ES-I3 (cell line): ENCODE measurements around the gene TWF1.
"Not testable (repeated sequence)": the region's sequence is repeated elsewhere in the genome, so short reads cannot be mapped to it uniquely, and the experiment has no call there.

ENCODE experiments used
- H3K36me3 ChIP-seq: 2 replicates; pipeline ENCODE4 v1.6.1; 2013; ENCODE audit warnings: mild to moderate bottlenecking, low read length, control low read depth, moderate library complexity; ENCODE audit not compliant: insufficient read depth
- H3K4me1 ChIP-seq: 2 replicates; pipeline ENCODE4 v1.6.1; 2013; ENCODE audit warnings: mild to moderate bottlenecking, control low read depth, low read length; ENCODE audit not compliant: insufficient read depth
- H3K9ac ChIP-seq: 2 replicates; pipeline ENCODE4 v1.6.1; 2013; ENCODE audit warnings: low read depth, mild to moderate bottlenecking, low read length, moderate library complexity
- H3K9me3 ChIP-seq: 2 replicates; pipeline ENCODE4 v1.6.1; 2013; ENCODE audit warnings: mild to moderate bottlenecking, low read length, moderate library complexity; ENCODE audit not compliant: control insufficient read depth, insufficient read depth

TWF1 gene

DNA sequence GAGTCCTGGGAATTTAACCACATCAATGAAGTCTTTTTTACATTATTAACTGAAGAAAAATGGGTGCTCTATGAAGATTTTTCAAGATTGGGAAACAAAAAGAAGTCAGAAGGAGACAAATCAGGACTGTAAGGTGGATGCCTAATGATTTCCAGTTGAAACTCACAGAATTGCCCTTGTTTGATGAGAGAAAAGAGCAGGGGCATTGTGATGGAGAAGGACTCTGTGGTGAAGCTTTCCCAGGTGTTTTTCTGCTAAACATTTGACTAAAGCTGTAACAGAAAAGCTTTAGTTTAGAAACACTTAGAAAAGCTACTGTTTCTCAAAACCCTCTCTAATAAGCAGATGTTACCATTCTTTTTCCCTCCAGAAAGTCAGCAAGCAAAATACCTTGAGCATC, 41.6 kb downstream of the TWF1 start:
- Histone ChIP-seq H3K4me1 (peaks cover 21% of the 10 kb centered on the region; the same call in 1 of the 2 replicates), H3K36me3 (no peaks in the 10 kb centered on the region), H3K9me3 (no peaks in the 10 kb centered on the region), H3K9ac (no peak overlapping the region)

DNA sequence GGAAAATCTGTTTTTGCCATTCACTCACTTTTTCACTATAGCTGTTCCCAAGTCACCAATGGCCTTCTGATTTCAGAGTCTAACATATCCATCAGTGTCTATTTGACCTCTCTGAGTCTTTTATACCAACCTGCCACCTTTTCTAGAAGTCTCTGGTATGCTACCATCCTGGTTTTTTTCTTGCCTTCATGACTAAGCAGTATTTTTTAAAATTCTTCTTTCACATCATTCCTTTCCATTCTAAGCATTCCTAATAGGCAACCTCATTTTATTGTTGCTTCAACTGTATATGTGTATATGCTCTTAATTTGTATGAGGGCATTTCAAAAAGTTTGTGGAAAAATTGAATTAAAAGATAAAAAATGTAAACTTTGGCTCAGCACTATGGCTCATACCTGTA, 42.3 kb downstream of the TWF1 start:
- peaks cover 21% of the 10 kb centered on the region; the same call in 1 of the 2 replicates for H3K4me1 ChIP-seq
- no peak overlapping the region for H3K9ac ChIP-seq

DNA sequence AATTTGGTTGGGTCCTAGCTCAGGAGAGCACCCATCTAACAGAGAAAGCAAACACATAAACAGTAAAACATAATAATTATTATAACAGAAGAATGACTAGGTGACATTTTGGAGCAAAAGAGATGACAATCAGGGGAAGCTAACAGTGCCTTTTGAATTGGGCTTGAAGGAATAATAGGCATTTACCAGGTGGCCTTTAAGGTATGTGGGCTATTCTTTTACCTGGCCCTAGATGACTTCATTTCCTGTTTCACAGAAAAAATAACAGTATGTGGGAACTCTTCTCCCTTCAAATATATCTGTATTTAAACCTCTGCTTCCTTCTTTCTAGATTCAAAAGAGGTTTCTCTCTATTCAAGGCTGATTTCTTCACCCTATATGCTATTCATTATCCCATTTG, 43.5 kb downstream of the TWF1 start:
- Histone ChIP-seq H3K36me3 (no peaks in the 10 kb centered on the region), H3K9ac (no peak overlapping the region), H3K4me1 (peaks cover 21% of the 10 kb centered on the region; the same call in 1 of the 2 replicates), H3K9me3 (no peaks in the 10 kb centered on the region)

More for the DNA sequence above, 42.3 kb downstream of the TWF1 start:
- Histone ChIP-seq H3K36me3 (no peaks in the 10 kb centered on the region), H3K9me3 (no peaks in the 10 kb centered on the region)

DNA sequence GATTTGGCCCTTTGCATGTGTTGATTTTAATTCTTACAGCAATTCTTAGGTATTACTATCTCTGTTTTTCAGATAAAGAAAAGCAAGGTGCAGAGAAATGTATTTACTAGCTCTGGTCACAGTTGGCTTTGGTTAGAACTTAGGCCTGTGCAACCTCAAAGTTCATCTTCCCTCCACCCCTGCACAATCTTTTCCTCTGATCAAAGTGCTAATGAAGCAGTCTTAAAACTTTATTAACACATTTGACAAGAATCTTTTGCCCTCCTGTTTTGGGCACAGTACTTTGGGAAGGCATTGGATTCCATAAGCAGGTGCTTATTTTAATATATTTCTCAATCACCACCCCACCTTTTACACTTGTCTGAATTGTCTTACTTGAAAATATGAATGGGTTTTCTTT, 44.6 kb downstream of the TWF1 start:
- Histone ChIP-seq H3K36me3 (no peaks in the 10 kb centered on the region), H3K9me3 (no peaks in the 10 kb centered on the region), H3K9ac (no peak overlapping the region), H3K4me1 (peaks cover 21% of the 10 kb centered on the region; the same call in 1 of the 2 replicates)

DNA sequence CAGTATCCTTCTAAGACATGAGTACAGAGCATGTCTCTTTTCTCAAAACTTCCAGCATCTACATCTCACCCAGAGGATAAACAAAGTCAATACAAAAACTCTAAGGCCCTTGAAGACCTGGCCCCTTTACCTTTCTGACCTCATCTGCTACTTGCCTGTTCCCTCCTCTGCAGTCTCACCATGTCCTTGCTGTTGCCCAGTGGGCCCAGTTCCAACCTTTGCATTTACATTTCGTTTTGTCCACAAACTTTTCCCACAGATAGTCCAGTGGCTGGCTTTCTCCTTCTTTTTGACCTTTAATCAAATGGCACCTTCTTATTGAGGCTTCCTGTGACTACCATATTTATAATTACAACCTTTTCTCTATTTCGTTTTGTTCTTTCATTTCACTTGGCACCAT, 45.7 kb downstream of the TWF1 start:
- Histone ChIP-seq H3K36me3 (no peaks in the 10 kb centered on the region), H3K9me3 (no peaks in the 10 kb centered on the region), H3K9ac (no peak overlapping the region), H3K4me1 (peaks cover 21% of the 10 kb centered on the region; the same call in 1 of the 2 replicates)

DNA sequence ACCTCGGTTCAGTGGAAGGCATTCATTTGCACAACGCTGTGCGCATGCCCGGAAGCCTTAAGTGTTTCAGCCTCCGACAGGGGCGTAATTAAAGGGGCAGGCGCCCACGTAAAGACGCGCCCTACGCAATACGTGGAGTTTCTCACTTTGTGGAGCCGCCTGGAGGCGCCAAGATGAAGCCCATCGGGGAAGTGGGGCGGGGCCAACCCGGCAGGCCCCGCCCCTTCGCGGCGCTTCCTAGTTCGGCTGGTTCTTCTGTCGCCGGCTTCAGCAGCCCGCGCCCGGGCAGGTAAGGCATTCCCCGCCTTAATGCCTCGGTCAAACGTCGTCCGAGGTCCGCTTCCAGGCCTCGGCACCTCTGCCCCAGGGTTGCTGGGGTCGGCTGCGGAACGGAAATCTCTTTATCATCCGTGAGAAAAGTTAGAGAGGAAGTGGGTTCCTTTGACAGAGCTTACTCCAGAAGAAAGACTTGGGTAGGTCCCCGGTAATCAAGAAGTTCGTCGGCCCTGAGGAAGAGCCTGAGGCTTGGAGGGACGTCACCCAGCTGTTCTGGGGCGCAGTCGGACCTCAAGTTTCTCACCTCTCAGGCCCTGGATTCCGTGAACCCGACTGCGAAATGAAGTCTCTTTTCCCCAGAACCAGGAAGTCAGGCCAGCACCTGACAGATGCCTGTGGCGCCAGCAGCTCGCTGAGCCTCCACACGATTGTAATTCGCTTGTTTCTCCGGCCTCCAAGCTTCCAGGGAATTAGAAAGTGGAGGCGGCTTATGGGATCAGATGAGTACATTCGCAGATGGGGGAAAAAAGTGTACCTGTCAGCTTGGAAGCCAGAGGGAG, 47.2 kb downstream of the TWF1 start, which contains the start of the genes IRAK4 and PUS7L:
Gene IRAK4 (plus strand): TSS at position 224 of the 836 bp plus-strand sequence. CDS start 9,161 bp downstream, outside the sequence.
Gene PUS7L (minus strand): TSS at position 63 of the 836 bp plus-strand sequence. CDS start 3,545 bp downstream, outside the sequence.
- Histone ChIP-seq H3K9ac (no peak within 1 kb of the TSS; the same call in 1 of the 2 replicates), H3K36me3 (no peaks in the 10 kb centered on the region), H3K4me1 (peaks cover 15% of the 10 kb centered on the region; the same call in 1 of the 2 replicates), H3K9me3 (no peaks in the 10 kb centered on the region)

DNA sequence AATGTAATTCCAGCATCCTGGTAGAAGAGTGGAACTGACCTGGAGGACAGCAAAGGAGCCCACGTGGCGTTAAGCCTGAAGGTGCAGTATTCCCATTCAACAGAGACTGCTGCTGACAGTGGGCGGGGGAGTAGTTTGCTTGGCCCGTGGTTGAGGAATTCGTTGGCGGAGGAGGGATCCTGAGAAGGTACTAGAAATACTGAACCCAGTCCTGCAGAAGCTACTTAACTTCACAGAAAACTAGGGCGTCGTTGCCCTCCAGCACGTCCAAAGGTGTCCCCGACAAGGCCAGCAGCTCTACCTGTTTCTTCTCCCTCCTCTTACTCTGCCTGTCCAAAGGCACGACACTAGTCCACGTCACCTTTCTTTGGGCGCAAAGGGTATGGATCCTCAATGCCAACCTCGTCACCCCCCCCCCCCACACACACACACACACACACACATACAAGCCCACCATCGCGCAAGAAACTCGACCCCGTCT, 47.8 kb downstream of the TWF1 start:
- H3K4me1 ChIP-seq: peaks cover 15% of the 10 kb centered on the region; the same call in 1 of the 2 replicates
- no peaks in the 10 kb centered on the region for H3K36me3 ChIP-seq
- H3K9me3 ChIP-seq: no peaks in the 10 kb centered on the region
- no peak overlapping the region for H3K9ac ChIP-seq

DNA sequence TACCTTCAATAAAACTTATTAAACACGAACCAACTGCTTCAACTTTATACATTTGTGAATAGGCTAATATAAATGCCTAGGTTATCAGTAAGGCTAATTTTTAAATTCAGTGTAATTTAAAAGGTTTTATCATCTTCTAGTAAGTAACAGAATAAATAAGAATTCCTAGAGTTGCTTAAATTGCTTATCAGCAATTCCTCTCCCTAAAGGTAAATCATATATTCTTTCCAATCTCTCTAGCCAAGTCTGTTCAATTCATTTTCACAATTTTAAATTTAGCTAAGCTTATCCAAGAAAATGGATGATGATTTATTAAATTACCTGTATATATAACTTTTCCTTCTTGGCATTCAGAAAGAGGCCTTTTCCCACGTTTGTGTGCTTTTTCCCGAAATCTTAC, 52.1 kb downstream of the TWF1 start:
- Histone ChIP-seq H3K9me3 (no peaks in the 10 kb centered on the region), H3K4me1 (no peaks in the 10 kb centered on the region), H3K36me3 (no peaks in the 10 kb centered on the region), H3K9ac (no peak overlapping the region)

DNA sequence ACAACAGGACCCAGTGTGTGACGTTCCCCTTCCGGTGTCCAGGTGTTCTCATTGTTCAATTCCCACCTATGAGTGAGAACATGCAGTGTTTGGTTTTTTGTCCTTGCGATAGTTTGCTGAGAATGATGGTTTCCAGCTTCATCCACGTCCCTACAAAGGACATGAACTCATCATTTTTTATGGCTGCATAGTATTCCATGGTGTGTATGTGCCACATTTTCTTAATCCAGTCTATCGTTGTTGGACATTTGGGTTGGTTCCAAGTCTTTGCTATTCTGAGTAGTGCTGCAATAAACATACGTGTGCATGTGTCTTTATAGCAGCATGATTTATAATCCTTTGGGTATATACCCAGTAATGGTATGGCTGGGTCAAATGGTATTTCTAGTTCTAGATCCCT, 54.8 kb downstream of the TWF1 start:
- not testable (repeated sequence) for H3K9ac ChIP-seq, H3K9me3 ChIP-seq, H3K36me3 ChIP-seq

DNA sequence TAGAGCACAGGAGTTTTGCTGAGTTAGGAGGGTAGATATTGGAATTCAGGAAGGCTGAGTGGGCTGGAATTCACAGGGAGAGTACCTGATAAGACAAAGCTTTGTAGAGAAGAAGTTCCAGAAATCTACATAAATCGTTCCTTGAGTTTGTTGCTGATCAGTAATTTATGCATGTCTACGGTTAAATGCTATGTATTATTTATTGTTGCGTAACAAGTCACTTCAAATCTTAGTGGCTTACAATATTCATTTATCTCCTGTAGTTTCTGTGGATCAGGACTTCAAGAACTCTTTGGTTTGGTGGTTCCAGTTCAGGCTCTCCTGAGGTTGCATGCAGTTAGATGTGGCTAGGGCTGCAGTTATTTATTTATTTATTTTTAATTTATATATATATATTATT, 55.3 kb downstream of the TWF1 start:
- no peak overlapping the region for H3K9ac ChIP-seq
- H3K36me3 ChIP-seq: no peaks in the 10 kb centered on the region
- H3K4me1 ChIP-seq: no peaks in the 10 kb centered on the region
- no peaks in the 10 kb centered on the region for H3K9me3 ChIP-seq

More for the DNA sequence above, 54.8 kb downstream of the TWF1 start:
- not testable (repeated sequence) for H3K4me1 ChIP-seq

DNA sequence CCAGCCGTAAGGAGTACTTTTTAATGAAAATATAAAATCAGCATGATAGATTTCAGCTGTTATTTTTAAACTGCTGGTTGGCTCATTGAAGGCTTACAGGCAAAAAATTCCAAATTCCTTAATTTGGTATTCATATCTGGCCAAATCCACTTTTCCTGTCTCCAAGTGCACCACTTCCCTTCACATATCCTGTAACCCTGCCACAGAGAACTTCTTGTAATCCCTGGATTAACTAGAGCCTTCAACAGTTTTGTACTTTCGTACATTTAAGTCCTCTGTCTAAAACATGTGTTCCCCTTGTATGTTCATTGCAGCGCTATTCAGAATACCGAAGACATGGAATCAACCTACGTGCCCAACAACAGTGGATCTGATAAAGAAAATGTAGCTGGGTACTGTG, 57.1 kb downstream of the TWF1 start:
- H3K9ac ChIP-seq: no peak overlapping the region
- no peaks in the 10 kb centered on the region for H3K9me3 ChIP-seq
- no peaks in the 10 kb centered on the region for H3K4me1 ChIP-seq
- H3K36me3 ChIP-seq: no peaks in the 10 kb centered on the region

DNA sequence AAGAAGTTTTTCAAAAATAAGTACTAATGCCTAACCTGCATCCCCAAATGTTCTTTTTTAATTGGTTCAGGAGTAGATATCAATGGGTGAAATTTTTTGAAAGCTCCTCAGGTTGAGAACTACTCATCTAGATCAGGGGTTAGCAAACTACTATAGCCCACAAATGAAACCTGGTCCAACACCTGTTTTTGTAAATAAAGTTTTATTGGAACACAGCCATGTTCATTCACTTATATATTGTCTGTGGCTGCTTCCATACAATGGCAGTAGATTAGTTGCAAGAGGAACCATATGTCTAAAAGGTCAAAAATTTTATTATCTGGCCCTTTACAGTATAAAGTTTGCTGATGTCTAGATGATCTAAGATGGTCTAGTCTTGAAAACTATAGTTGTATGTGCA, 61.3 kb downstream of the TWF1 start:
- no peaks in the 10 kb centered on the region for H3K36me3 ChIP-seq

More for the DNA sequence above, 61.3 kb downstream of the TWF1 start:
- no peaks in the 10 kb centered on the region for H3K4me1 ChIP-seq
- H3K9me3 ChIP-seq: no peaks in the 10 kb centered on the region
- H3K9ac ChIP-seq: no peak overlapping the region
